Panc1 (cell line): ENCODE results near the gene MRGPRF.

Experiments used
- POLR2AphosphoS5 ChIP-seq: IDR thresholded peaks from 2 replicates; pipeline ENCODE4 v1.6.1; 2012; ENCODE audit warnings: mild to moderate bottlenecking, low read depth, low read length, moderate library complexity
- TF ChIP-seq, protein P1 (sequence below): fragments of 450-650 bp; IDR thresholded peaks from 2 replicates; pipeline ENCODE4 v1.5.1; 2017; ENCODE audit warnings: mild to moderate bottlenecking

DNA sequence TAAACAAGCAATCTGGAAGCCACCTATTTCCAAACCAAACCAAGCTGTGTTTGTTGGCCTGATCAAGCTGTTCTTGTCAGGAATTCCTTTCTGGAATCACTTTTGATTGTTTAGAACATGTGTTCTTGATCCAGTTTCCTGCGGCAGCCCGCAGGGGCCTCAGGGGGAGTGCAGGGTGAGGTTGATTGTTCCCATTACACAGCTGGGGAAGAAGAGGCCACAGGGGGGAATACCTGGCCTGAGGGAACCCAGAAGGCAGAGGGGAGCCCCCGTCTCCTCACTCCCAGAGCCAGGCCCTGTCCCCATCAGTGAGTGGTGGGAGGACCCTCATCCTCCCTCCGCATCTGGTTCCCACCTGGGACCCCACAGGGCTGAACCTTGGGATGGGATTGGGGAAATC lies 36.5 kb downstream of the MRGPRF start:
- TF ChIP-seq, protein P1, sequence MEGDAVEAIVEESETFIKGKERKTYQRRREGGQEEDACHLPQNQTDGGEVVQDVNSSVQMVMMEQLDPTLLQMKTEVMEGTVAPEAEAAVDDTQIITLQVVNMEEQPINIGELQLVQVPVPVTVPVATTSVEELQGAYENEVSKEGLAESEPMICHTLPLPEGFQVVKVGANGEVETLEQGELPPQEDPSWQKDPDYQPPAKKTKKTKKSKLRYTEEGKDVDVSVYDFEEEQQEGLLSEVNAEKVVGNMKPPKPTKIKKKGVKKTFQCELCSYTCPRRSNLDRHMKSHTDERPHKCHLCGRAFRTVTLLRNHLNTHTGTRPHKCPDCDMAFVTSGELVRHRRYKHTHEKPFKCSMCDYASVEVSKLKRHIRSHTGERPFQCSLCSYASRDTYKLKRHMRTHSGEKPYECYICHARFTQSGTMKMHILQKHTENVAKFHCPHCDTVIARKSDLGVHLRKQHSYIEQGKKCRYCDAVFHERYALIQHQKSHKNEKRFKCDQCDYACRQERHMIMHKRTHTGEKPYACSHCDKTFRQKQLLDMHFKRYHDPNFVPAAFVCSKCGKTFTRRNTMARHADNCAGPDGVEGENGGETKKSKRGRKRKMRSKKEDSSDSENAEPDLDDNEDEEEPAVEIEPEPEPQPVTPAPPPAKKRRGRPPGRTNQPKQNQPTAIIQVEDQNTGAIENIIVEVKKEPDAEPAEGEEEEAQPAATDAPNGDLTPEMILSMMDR = no peak
- TF ChIP-seq POLR2AphosphoS5 = no peak
